ENCODE data around the gene PANK1.

GRCh38 chr10:89536013-89536354 lies 109.1 kb downstream of the PANK1 start:
- TF ChIP-seq, protein P1, sequence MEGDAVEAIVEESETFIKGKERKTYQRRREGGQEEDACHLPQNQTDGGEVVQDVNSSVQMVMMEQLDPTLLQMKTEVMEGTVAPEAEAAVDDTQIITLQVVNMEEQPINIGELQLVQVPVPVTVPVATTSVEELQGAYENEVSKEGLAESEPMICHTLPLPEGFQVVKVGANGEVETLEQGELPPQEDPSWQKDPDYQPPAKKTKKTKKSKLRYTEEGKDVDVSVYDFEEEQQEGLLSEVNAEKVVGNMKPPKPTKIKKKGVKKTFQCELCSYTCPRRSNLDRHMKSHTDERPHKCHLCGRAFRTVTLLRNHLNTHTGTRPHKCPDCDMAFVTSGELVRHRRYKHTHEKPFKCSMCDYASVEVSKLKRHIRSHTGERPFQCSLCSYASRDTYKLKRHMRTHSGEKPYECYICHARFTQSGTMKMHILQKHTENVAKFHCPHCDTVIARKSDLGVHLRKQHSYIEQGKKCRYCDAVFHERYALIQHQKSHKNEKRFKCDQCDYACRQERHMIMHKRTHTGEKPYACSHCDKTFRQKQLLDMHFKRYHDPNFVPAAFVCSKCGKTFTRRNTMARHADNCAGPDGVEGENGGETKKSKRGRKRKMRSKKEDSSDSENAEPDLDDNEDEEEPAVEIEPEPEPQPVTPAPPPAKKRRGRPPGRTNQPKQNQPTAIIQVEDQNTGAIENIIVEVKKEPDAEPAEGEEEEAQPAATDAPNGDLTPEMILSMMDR (IDR thresholded peaks at IDR 0.05): no peak
- no peak for TF ChIP-seq POLR2A (IDR thresholded peaks at IDR 0.05)

Data from uterus (tissue), 2 donors.